HUES6 (cell line): ENCODE data around the gene OSBP2.

Source experiments
- H3K27ac ChIP-seq: 2 replicates; pipeline ENCODE4 v1.7.0; 2013; ENCODE audit warnings: low read depth, mild to moderate bottlenecking, low read length, inconsistent platforms
- H3K27me3 ChIP-seq: 2 replicates; pipeline ENCODE4 v1.6.1; 2013; ENCODE audit warnings: low read length; ENCODE audit not compliant: control insufficient read depth, insufficient read depth
- H3K36me3 ChIP-seq: 2 replicates; pipeline ENCODE4 v1.6.1; 2013; ENCODE audit warnings: low read length; ENCODE audit not compliant: control insufficient read depth, insufficient read depth
- H3K4me1 ChIP-seq: 2 replicates; pipeline ENCODE4 v1.6.1; 2013; ENCODE audit warnings: low read length; ENCODE audit not compliant: control insufficient read depth, insufficient read depth
- H3K4me3 ChIP-seq: 2 replicates; pipeline ENCODE4 v1.5.1; 2013; ENCODE audit warnings: low read depth, low read length
- H3K9ac ChIP-seq: one replicate; pipeline ENCODE4 v1.6.1; 2013; ENCODE audit warnings: mild to moderate bottlenecking, low read length
- H3K9me3 ChIP-seq: 2 replicates; pipeline ENCODE4 v1.6.1; 2013; ENCODE audit warnings: low read depth, low read length; ENCODE audit not compliant: control insufficient read depth, insufficient read depth

The OSBP2 gene

GRCh38 chr22:30880181-30880601 is 185.5 kb downstream of the OSBP2 start:
- no peaks in the 10 kb centered on the region for H3K27me3 ChIP-seq
- H3K27ac ChIP-seq, result no peak overlapping the region

DNA sequence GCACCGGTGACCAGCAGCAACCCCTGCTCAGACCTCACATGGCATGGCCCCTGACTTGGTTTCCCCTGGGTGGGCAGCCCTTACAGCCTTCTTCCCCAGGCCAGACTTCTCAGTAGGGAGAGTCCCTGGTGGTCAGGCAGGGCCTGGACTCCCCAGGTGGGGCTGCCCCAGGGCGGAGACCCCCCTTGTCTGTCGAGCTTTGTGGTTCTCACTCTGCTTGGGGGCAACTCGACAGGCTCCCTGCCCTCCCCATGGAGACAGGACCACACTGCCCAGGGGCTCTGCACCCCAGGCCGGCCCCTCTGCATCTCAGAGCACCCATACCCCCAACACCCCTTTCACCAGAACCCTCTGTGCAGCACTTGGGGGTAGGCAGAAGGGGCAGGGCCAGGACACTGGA is 186.2 kb downstream of the OSBP2 start:
- H3K27me3 ChIP-seq, result no peaks in the 10 kb centered on the region
- H3K36me3 ChIP-seq, result no peaks in the 10 kb centered on the region
- H3K9ac ChIP-seq, result no peak overlapping the region
- peaks cover 10% of the 10 kb centered on the region; the same call in 1 of the 2 replicates for H3K4me1 ChIP-seq
- H3K27ac ChIP-seq, result no peak overlapping the region
- no peaks in the 10 kb centered on the region for H3K9me3 ChIP-seq
- H3K4me3 ChIP-seq, result no peak overlapping the region

More at GRCh38 chr22:30880181-30880601, 185.5 kb downstream of the OSBP2 start:
- H3K4me3 ChIP-seq, result no peak overlapping the region
- peaks cover 10% of the 10 kb centered on the region; the same call in 1 of the 2 replicates for H3K4me1 ChIP-seq
- H3K9ac ChIP-seq, result no peak overlapping the region
- H3K36me3 ChIP-seq, result no peaks in the 10 kb centered on the region
- no peaks in the 10 kb centered on the region for H3K9me3 ChIP-seq

DNA sequence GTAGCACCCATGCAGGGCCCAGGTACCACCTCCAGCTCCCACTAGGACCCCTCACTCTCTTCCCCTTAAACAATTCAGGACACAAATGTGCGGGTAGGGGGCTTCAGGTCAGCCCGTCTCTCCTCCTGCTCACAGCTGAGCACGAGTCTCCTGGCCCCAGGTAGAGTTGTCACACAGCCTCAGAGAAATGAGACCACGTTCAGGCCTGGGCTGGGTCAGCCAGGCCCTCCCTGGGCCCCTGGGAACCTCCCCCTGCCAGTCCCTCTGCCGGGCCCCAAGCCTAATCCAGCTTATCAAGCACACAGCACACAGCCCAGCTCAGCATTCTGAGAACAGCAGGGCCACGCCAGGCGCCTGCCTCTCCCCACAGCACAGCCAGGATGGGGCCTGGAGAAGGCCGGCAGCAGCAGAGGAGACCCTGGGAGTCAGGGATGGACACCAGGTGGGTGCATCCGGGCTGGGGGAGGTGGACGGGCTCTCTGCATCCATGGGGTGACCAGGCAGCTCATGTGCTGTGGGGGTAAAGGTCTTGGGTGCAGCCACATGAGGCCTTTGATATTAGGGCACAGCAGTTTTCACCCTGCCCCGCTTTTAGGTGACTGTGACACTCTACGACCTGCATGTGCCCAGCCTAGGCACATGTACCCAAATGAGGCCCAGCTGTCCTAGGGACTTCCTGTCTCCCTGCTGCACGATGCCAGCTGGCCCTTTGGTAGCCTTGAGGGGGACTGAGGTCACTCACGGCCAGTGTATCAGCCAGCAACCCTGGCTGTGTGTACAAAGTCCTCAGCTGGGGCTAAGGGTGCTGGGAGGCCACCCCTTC is 186.9 kb downstream of the OSBP2 start:
- Histone ChIP-seq H3K27ac (no peak overlapping the region), H3K9ac (no peak overlapping the region)

DNA sequence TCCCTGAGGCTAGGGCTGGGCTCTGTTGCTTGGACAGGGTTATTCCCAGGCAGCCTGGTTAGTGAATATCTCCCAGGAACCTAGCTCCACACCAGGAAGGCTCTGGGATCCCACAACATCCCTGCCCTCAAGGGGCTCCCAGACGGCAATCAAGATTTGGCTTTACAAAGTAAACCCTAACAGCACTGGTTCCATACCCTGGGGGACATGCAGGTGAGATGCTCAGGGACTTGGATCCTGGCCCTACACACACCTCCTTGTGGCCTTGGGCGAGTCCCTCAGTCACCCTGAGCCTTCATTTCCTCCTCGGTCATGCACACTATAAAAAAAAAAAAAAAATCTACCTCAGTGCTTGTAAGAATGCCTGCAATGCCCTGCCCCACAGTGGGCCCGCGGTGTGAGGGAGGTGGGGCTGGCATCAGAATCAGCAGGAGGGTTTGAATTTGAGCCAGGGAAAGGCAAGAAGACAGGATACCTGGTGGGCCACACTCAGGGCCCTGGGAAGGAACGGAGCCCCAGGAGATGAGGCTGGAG is 187.6 kb downstream of the OSBP2 start:
- H3K9me3 ChIP-seq, result no peaks in the 10 kb centered on the region
- H3K27me3 ChIP-seq, result no peaks in the 10 kb centered on the region
- H3K9ac ChIP-seq, result no peak overlapping the region
- no peak overlapping the region for H3K27ac ChIP-seq
- no peaks in the 10 kb centered on the region for H3K36me3 ChIP-seq
- H3K4me1 ChIP-seq, result peaks cover 12% of the 10 kb centered on the region; the same call in 1 of the 2 replicates
- no peak overlapping the region for H3K4me3 ChIP-seq

More for the DNA sequence above, 186.9 kb downstream of the OSBP2 start:
- Histone ChIP-seq H3K36me3 (no peaks in the 10 kb centered on the region), H3K27me3 (no peaks in the 10 kb centered on the region), H3K9me3 (no peaks in the 10 kb centered on the region), H3K4me1 (peaks cover 12% of the 10 kb centered on the region; the same call in 1 of the 2 replicates), H3K4me3 (no peak overlapping the region)

- Histone ChIP-seq H3K9me3 (no peaks in the 10 kb centered on the region), H3K4me1 (peaks cover 12% of the 10 kb centered on the region; the same call in 1 of the 2 replicates), H3K27me3 (no peaks in the 10 kb centered on the region), H3K27ac (no peak overlapping the region), H3K9ac (no peak overlapping the region), H3K4me3 (no peak overlapping the region), H3K36me3 (no peaks in the 10 kb centered on the region)
These were observed 188.4 kb downstream of the OSBP2 start for GRCh38 chr22:30882974-30883533.

GRCh38 chr22:30883586-30884145 is 189.0 kb downstream of the OSBP2 start:
- Histone ChIP-seq H3K4me1 (peaks cover 12% of the 10 kb centered on the region; the same call in 1 of the 2 replicates), H3K9me3 (no peaks in the 10 kb centered on the region), H3K4me3 (no peak overlapping the region), H3K36me3 (no peaks in the 10 kb centered on the region), H3K27ac (no peak overlapping the region), H3K9ac (no peak overlapping the region), H3K27me3 (no peaks in the 10 kb centered on the region)

GRCh38 chr22:30884211-30885000 is 189.7 kb downstream of the OSBP2 start:
- Histone ChIP-seq H3K9ac (no peak overlapping the region), H3K4me3 (no peak overlapping the region), H3K9me3 (no peaks in the 10 kb centered on the region), H3K4me1 (peaks cover 12% of the 10 kb centered on the region; the same call in 1 of the 2 replicates), H3K36me3 (0 out of 2 replicates have a peak, but pooled peaks cover 1% of the 10 kb centered on the region), H3K27me3 (no peaks in the 10 kb centered on the region), H3K27ac (no peak overlapping the region)

DNA sequence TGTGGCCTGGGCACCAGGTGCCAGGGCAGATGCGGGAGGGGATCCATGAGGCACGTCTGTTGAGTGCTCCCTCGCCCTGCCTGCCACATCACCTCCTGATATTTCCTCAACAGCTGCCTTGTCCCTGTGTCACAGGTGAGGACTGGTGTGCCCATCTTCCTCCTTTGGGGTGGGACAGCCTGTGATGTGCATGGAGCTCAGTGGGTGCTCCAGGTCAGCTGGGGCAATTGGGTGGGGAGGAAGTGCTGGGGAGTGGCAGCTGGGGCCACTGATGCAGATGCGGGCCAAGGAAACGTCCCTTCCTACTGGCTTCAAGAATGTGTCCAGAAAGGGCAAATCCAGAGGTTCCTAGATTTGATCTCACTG is 190.3 kb downstream of the OSBP2 start:
- Histone ChIP-seq H3K27me3 (no peaks in the 10 kb centered on the region), H3K4me3 (no peak overlapping the region), H3K9ac (no peak overlapping the region), H3K27ac (no peak overlapping the region), H3K9me3 (no peaks in the 10 kb centered on the region), H3K36me3 (0 out of 2 replicates have a peak, but pooled peaks cover 7% of the 10 kb centered on the region), H3K4me1 (peaks cover 12% of the 10 kb centered on the region; the same call in 1 of the 2 replicates)

GRCh38 chr22:30885591-30885990 is 190.9 kb downstream of the OSBP2 start:
- 0 out of 2 replicates have a peak, but pooled peaks cover 8% of the 10 kb centered on the region for H3K36me3 ChIP-seq
- H3K27ac ChIP-seq, result no peak overlapping the region
- no peaks in the 10 kb centered on the region for H3K9me3 ChIP-seq
- no peak overlapping the region for H3K4me3 ChIP-seq
- no peak overlapping the region for H3K9ac ChIP-seq
- H3K4me1 ChIP-seq, result peaks cover 12% of the 10 kb centered on the region; the same call in 1 of the 2 replicates
- no peaks in the 10 kb centered on the region for H3K27me3 ChIP-seq

- Histone ChIP-seq H3K9ac (no peak overlapping the region), H3K27ac (no peak overlapping the region), H3K36me3 (peaks cover 13% of the 10 kb centered on the region; the same call in 1 of the 2 replicates), H3K4me1 (0 out of 2 replicates have a peak, but pooled peaks cover 3% of the 10 kb centered on the region), H3K27me3 (no peaks in the 10 kb centered on the region), H3K9me3 (no peaks in the 10 kb centered on the region), H3K4me3 (no peak overlapping the region)
These were observed 192.8 kb downstream of the OSBP2 start for GRCh38 chr22:30887453-30887852.
